ENCODE measurements around the gene AFF3. TPM values are rescaled to one million over a fixed set of nuclear protein-coding genes. Genes with fewer than 3 reads are reported as not detected.

The AFF3 gene
- total RNA-seq, 1 experiment from 2014 or later: 0.61 TPM

DNA sequence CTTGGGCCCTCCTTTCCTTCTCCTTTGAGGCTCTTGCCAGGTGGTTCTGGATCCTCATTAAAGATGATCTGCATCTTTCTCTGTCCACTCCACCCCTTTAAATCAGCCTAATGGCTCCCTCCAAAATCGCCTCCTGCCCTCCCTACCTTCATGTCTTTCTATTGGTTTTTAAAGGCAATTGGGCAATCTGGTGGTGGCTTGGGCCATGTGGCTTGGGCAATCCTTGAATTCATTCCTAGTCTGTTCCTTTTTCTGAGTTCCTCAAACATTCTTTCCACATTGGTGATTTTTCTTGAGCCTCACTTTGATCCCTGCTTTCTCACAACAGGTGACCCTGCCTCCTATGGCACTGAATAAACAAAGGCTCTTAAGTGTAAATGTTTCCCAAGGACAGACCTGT is 386.3 kb downstream of the AFF3 start:
- no peak for DNase-seq (ENCODE audit: low read depth, low spot score)
- Histone ChIP-seq H2AFZ (ENCODE audit: low read depth, low read length, poor library complexity, severe bottlenecking) (no peak overlapping the region), H3K27ac (ENCODE audit: low read depth, low read length) (no peak overlapping the region), H4K20me1 (ENCODE audit: insufficient read depth) (no peaks in the 10 kb centered on the region), H3K9ac (ENCODE audit: low read length) (no peak overlapping the region), H3K9me2 (ENCODE audit: insufficient read depth) (no peaks in the 10 kb centered on the region), H3K4me1 (ENCODE audit: control insufficient read depth in 1 of 2, insufficient read depth in 2 of 2, low read length in 2 of 2) (no peaks in the 10 kb centered on the region), H3K36me3 (ENCODE audit: control insufficient read depth in 1 of 2, insufficient read depth in 2 of 2, low read length in 2 of 2) (no peaks in the 10 kb centered on the region), H3K79me2 (ENCODE audit: insufficient read depth, low read length) (no peaks in the 10 kb centered on the region), H3K4me3 (replicated peaks in 1 of 2; ENCODE audit: low read depth in 1 of 2, low read length in 2 of 2) (no peak overlapping the region), H3K27me3 (ENCODE audit: insufficient read depth, low read length) (peaks cover 80% of the 10 kb centered on the region), H3K9me3 (ENCODE audit: control insufficient read depth in 1 of 2, insufficient read depth in 1 of 2, low read depth in 1 of 2, low read length in 2 of 2) (no peaks in the 10 kb centered on the region), H3K4me2 (ENCODE audit: low read length) (no peak overlapping the region)
- no TSS peak for BruUV-seq (replicated peaks)
- ChIA-PET CTCF (no interaction called here), RAD21 (ENCODE audit: low non-redundant PET in 1 of 2, low total read pairs in 2 of 2, uncharacterized antibody in 2 of 2, unreplicated experiment in 2 of 2) (no interaction called here), POLR2A (no interaction called here)
- no peak for ATAC-seq
- TF ChIP-seq ZFX (IDR thresholded peaks at IDR 0.05) (no peak), ZNF274 (IDR thresholded peaks at IDR 0.05; ENCODE audit: low read depth, low read length) (no peak), ELF1 (IDR thresholded peaks at IDR 0.05; ENCODE audit: borderline replicate concordance, low read depth) (no peak), SP1 (IDR thresholded peaks at IDR 0.05; ENCODE audit: low read depth) (no peak), JUND (IDR thresholded peaks at IDR 0.05) (no peak), SRF (IDR thresholded peaks at IDR 0.05; ENCODE audit: low read depth) (no peak), FOSL1 (IDR thresholded peaks at IDR 0.05; ENCODE audit: low read depth) (no peak), POLR2AphosphoS5 (IDR thresholded peaks at IDR 0.05; ENCODE audit: low read depth, low read length) (no peak), EZH2phosphoT487 (IDR thresholded peaks at IDR 0.05; ENCODE audit: borderline replicate concordance) (no peak), SIN3A (IDR thresholded peaks at IDR 0.05; ENCODE audit: low read depth) (no peak), EZH2 (IDR thresholded peaks at IDR 0.05) (no peak)
- TF ChIP-seq, protein P1, sequence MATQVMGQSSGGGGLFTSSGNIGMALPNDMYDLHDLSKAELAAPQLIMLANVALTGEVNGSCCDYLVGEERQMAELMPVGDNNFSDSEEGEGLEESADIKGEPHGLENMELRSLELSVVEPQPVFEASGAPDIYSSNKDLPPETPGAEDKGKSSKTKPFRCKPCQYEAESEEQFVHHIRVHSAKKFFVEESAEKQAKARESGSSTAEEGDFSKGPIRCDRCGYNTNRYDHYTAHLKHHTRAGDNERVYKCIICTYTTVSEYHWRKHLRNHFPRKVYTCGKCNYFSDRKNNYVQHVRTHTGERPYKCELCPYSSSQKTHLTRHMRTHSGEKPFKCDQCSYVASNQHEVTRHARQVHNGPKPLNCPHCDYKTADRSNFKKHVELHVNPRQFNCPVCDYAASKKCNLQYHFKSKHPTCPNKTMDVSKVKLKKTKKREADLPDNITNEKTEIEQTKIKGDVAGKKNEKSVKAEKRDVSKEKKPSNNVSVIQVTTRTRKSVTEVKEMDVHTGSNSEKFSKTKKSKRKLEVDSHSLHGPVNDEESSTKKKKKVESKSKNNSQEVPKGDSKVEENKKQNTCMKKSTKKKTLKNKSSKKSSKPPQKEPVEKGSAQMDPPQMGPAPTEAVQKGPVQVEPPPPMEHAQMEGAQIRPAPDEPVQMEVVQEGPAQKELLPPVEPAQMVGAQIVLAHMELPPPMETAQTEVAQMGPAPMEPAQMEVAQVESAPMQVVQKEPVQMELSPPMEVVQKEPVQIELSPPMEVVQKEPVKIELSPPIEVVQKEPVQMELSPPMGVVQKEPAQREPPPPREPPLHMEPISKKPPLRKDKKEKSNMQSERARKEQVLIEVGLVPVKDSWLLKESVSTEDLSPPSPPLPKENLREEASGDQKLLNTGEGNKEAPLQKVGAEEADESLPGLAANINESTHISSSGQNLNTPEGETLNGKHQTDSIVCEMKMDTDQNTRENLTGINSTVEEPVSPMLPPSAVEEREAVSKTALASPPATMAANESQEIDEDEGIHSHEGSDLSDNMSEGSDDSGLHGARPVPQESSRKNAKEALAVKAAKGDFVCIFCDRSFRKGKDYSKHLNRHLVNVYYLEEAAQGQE (IDR thresholded peaks at IDR 0.05; ENCODE audit: low read depth): no peak
- TF ChIP-seq, protein P2, sequence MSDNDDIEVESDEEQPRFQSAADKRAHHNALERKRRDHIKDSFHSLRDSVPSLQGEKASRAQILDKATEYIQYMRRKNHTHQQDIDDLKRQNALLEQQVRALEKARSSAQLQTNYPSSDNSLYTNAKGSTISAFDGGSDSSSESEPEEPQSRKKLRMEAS (IDR thresholded peaks at IDR 0.05): no peak
- TF ChIP-seq, protein P3, sequence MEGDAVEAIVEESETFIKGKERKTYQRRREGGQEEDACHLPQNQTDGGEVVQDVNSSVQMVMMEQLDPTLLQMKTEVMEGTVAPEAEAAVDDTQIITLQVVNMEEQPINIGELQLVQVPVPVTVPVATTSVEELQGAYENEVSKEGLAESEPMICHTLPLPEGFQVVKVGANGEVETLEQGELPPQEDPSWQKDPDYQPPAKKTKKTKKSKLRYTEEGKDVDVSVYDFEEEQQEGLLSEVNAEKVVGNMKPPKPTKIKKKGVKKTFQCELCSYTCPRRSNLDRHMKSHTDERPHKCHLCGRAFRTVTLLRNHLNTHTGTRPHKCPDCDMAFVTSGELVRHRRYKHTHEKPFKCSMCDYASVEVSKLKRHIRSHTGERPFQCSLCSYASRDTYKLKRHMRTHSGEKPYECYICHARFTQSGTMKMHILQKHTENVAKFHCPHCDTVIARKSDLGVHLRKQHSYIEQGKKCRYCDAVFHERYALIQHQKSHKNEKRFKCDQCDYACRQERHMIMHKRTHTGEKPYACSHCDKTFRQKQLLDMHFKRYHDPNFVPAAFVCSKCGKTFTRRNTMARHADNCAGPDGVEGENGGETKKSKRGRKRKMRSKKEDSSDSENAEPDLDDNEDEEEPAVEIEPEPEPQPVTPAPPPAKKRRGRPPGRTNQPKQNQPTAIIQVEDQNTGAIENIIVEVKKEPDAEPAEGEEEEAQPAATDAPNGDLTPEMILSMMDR (IDR thresholded peaks at IDR 0.05 in 2 of 3, conservative IDR thresholded peaks at IDR 0.05 in 1 of 3; ENCODE audit: borderline replicate concordance in 1 of 3, insufficient read depth in 1 of 3, low read depth in 2 of 3, low read length in 2 of 3): no peak
- TF ChIP-seq, protein P4, sequence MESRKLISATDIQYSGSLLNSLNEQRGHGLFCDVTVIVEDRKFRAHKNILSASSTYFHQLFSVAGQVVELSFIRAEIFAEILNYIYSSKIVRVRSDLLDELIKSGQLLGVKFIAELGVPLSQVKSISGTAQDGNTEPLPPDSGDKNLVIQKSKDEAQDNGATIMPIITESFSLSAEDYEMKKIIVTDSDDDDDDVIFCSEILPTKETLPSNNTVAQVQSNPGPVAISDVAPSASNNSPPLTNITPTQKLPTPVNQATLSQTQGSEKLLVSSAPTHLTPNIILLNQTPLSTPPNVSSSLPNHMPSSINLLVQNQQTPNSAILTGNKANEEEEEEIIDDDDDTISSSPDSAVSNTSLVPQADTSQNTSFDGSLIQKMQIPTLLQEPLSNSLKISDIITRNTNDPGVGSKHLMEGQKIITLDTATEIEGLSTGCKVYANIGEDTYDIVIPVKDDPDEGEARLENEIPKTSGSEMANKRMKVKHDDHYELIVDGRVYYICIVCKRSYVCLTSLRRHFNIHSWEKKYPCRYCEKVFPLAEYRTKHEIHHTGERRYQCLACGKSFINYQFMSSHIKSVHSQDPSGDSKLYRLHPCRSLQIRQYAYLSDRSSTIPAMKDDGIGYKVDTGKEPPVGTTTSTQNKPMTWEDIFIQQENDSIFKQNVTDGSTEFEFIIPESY (IDR thresholded peaks at IDR 0.05; ENCODE audit: extremely low read depth, insufficient replicate concordance, low read length): no peak
- TF ChIP-seq, protein P5, sequence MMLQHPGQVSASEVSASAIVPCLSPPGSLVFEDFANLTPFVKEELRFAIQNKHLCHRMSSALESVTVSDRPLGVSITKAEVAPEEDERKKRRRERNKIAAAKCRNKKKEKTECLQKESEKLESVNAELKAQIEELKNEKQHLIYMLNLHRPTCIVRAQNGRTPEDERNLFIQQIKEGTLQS (IDR thresholded peaks at IDR 0.05): no peak
- intact Hi-C loops (cut with micrococcal nuclease): no loop called here

Data from HCT116 (cell line).